Activated CD4-positive, CD25-positive, alpha-beta regulatory T cell (primary cell): ENCODE data around the gene CORO1C.
A peak's percentile ranks its signal among the peaks of the same experiment; 100 is the strongest.
"Not testable (repeated sequence)": the region's sequence is repeated elsewhere in the genome, so short reads cannot be mapped to it uniquely, and the experiment has no call there.

ENCODE experiments used
- DNase-seq, 4 experiments: peaks; one replicate each; lab custom pipeline; 2025; lab: John Stamatoyannopoulos, UW

The CORO1C gene

DNA sequence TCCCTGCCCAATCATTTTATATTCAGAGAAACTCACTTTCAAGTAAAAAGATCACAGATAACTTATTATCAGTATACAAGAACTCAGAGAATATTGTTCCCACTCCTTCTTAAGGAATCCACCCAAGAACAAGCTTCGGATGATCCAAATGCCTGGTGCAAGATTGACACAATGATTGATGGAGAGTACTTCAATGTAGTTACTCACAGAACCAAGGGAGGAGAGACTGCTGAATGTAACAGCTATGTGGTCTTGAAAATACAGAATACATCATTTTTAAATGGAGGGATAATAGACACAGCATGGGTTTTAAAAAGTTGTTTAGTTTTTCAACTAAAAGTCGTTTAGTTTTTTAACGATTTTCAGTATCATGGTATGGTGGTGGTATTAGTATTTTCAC, 59.3 kb downstream of the CORO1C start:
- no peak for DNase-seq

DNA sequence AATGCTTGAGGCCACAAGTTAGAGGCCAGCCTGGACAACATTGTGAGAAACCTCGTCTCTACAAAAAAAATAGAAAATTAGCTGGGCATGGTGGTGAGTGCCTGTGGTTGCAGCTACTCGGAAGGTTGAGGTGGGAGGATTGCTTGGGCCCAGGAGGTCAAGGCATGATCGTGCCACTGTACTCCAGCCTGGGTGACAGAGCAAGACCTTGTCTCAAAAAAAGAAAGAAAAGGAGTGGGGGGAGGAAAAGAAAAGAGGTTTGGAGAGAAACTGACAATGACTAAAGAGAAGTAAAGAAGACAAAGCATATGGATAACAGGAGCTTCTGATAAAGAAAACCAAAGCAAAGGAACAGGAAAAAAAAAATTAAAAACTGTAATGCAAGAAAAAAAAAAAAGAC, 60.2 kb downstream of the CORO1C start:
- no peak for DNase-seq

DNA sequence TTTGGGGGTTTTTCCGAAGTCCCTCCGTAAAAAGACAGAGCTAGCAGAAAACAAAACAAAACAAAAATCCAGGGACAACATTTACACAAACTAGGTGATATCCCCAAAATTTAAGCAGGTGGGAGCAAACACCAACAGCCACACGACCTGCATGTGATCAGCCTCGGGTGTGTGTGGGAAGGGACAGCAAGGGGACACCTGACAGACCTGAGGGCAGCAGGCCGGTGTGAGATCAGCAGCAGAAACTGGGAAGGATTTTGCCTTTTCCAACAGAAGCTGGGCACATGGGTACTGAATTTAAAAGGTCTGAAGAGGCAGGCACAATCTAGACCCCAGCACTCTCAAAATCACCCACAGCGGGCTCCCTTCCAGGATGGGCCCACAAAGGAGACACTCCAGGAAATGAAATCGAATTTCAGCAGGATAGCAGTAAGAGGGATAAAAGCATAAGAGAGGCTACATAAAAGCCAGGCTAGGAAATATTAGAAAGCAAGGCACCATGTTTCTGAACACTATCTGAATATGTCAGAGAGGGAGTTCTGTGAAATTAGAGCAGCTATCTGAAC, 61.2 kb downstream of the CORO1C start:
- DNase-seq: no peak

DNA sequence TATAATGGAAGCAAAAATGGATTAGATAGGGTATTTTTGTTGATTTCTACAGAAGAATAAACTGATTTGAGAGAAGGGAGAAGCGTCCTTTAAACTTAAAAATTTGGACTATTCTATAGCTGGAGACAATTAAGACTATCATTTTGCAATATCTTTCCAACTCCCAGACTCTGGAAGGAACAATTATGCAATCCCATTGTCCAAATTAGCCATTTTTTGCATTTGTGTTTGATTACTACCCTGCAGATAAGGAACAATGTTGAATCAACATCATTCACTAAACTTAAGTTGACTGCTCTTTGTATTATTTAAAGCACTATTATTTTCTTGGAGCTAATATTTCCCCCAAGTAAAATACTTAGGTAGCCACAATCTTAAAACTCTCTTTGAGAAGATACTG, 62.8 kb downstream of the CORO1C start:
- DNase-seq: no peak

DNA sequence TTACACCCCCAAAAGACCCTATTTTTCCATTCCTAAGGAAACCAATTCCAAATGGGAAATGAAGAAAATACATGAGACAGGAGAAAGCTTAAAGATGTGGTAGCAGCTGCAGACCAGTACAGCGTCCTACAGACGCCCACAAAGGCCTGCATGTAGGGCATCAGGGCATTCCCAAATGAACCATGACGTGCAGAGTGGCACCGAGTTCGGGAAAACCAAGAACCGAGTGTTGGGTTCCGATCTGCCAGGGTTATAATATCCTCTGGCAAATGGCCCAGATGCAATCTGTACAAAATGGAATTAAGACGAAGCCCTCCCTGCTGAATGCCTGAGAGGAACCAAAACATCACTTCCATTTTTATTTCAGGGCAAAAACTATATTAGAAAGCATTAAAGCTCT, 63.3 kb downstream of the CORO1C start:
- DNase-seq: no peak

DNA sequence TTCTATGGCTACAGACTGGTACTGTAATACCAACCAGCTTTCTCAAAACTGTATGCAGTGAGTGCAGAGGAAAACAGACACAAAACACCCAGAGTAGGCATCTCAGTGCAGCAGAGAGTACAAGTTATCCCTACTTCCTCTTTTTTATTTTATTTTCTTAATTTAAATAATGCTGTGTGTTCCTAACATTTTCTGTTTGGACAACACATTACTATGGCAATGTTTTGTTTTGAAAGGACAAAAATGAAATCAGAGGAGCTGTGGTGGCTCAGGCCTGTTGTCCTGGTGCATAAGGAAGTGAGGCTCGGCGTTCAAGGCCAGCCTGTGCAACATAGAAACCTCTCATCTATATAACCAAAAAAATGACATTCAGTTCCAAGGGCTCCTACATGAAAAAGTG, 64.0 kb downstream of the CORO1C start:
- no peak for DNase-seq

DNA sequence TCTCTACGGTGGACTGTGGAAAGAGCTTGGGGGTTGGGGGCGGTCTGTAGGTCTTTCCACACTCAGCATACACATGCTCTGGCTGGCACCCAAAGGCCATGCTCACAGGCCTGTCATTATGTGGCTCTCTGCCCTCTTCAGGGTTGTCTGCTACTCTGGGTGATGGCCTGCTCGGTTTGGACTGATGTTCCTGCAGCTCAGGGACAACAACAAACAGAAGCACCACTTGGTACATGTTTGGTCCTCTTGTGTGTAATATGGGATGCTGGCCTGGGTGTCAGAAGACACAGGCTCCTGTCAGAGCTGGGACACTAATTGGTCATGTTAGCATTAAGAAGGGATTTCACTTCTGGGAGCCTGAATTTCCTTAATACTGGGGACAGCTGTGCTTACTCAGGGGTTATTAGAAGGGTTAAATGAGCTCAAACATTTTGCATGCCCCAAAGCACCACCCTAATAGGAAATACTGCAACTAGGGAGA, 64.9 kb downstream of the CORO1C start:
- DNase-seq: no peak

DNA sequence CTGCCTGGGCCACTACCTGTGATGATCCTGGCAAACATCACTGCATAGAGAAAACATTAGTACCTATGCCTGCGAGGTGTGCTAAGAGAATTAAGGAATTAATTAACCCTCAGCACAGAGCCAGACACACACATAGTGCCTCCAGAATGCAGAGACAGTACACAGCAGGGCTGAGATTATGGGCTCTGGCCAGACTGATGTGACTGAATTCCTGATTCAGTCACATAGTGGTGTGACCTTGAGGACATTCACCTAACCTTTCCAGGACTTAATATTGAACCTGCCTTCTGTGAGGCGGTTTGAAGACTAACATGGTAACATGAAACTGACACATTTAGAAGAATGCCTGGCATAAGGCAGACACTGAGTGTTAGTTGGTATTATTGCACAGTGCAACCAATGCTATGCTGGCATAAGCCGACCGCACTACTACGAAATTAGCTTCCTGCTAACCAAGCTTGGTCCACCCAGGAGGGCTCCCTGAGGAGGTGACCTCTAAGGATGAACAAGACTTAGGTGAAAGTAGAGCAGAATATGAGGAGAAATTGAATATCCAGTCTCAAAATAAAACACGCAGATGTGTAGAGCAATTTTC, 65.6 kb downstream of the CORO1C start:
- no peak for DNase-seq

DNA sequence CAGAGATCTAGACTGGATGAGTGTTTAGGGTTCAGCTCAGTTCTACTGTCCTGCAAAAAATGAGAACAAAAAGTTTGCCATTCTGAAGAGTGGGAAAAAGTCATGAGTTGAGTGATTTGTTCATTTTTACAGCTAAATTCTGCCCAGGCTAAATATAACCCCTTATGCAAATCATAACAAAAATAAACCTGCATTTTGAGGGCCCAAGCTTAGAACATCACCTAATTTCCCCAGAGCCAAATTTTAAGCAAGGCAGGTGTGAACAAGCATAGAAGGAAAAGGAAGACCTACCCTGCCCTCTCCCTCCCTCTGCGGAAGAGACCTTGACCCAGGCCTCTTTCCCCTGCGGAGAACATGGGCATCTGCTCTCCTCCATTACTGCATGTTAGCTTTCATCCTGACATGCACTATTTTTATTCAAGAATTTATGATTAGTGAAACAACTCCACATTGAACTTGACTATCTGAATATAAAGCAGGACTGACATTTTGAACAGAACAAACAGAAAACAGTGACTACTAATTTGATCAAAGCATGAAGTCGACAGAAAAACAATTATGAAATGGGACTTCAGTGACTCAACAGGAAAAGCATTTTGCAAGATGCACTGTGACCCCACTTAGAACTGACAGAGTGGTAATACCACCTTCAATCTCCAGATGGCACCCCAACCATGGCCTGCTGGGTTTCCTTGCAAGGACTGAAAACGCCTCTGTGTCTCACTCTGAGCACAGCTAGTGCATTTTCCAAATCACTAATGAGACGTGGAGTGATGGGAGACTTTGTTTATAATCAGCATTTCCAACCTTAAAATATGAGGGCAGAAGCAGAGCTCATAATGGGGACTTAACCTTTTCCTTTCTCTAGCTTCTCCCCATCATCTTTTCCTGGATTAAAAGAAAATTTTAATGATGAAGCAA, 66.7 kb downstream of the CORO1C start:
- peak; percentile 51 to 72 (median 62) for DNase-seq

DNA sequence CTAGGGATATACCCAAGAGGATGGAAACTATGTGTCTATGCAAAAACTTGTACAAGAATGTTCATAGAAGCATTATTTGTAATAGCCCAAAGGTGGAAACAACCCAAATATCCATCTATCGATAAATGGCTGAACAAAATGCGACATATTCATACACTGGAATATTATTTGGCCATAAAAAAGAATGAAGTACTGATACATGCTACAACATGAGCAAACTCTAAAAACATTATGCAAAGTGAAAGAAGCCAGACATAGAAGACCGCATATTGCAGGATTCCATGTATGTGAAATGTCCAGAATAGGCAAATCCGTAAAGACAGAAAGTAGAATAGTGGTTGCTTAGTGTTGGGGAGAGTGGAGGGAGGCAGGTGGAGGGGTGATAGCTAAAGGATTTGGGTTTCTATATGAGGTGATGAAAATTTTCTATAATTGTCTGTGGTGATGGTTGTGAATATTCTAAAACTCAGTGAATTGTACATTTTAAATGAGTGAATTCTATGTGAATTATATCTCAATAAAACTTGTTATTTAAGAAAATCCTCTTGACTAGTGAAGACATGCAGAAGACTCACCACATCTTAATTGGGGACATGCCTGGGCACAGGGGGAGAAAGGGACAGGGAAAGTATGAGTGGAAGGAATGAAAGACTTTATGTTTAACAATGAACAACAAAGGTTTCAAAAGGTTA, 67.8 kb downstream of the CORO1C start:
- DNase-seq: no peak

DNA sequence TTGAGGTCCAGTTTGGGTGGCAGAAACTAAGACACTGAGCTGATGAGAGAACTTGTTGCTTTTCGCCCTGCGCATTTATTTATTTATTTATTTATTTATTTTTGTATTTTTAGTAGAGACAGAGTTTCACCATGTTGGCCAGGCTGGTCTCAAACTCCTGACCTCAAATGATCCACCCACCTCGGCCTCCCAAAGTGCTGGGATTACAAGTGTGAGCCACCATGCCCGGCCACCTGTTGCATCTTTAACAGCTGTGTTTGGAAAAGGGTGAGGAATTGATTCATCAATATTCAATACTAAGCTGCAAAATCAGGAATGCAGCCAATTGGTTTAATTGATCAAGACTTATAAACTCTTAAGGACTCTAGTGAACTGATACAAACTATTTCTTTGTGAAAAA, 73.2 kb downstream of the CORO1C start:
- DNase-seq: not testable (repeated sequence)

DNA sequence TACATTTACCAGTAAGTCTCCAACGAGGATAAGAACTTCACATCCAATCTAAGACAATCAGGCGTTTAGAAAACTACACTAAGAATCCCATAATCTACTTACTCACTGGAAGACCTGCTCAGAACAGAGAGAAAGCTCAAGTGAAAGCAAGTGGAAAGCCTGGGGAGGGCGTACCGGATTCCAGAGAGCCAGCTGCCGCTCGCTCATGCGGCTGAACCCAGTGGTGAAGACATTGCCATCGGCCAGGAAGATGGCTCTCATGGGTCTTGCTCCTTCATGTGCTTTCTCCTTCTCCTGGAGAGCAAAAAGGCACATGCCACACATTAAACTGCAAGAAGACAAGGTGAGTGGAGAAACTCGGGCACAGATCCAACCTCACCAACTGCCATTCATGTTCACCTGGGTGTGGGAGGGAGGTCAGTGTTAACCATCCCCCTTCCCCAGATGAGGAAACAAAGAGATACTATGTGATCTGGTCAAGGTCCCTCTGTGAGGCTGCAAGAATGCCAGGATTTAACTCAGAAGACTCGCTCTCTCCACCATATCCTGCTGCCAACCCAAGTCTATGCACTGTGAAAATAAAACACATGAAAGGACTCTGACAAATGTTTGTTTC, 74.1 kb downstream of the CORO1C start:
- no peak for DNase-seq

DNA sequence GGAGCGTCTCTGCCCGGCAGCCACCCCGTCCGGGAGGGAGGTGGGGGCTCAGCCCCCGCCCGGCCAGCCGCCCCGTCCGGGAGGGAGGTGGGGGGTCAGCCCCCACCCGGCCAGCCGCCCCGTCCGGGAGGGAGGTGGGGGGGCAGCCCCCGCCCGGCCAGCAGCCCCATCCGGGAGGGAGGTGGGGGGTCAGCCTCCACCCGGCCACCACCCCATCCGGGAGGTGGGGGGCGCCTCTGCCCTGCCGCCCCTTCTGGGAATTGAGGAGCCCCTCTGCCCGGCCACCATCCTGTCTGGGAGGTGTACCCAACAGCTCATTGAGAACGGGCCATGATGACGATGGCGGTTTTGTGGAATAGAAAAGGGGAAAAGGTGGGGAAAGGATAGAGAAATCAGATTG, 75.1 kb downstream of the CORO1C start:
- not testable (repeated sequence) for DNase-seq

DNA sequence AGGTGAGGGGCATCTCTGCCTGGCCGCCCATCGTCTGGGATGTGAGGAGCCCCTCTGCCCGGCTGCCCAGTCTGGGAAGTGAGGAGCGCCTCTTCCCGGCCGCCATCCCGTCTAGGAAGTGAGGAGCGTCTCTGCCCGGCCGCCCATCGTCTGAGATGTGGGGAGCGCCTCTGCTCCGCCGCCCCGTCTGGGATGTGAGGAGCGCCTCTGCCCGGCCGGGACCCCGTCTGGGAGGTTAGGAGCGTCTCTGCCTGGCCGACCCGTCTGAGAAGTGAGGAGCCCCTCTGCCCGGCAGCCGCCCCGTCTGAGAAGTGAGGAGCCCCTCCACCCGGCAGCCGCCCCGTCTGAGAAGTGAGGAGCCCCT, 75.5 kb downstream of the CORO1C start:
- DNase-seq: not testable (repeated sequence)

DNA sequence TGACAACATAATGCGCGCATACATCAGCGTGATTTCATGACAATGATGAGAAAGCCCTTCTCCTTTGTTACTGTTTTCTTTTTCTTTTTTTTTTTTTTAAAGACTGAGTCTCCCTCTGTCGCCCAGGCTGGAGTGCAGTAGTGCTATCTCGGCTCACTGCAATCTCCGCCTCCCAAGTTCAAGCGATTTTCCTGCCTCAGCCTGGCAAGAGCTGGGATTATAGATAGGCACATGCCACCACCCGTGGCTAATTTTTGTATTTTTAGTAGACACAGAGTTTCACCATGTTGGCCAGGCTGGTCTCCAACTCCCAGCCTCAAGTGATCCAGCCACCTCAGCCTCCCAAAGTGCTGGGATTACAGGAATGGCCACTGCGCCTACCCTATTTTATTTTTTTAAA, 76.7 kb downstream of the CORO1C start:
- not testable (repeated sequence) for DNase-seq

DNA sequence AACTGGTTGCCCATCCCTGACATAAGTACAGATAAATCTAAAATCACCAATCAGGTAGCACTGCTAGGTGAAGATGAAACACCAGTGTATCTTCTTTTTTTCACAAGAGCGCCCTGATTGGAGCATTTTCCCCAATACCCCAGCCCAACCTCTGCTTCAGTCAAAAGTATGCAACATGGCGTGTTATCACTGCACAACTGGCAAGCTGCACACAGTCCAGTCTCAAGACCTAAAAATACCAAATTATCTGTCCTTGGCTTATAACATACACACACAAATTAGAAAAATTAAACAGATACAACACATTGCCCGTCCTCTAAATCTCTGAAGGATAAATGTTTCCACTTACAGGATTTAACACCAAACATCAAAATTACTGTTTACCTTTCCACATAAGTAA, 77.4 kb downstream of the CORO1C start:
- no peak for DNase-seq

DNA sequence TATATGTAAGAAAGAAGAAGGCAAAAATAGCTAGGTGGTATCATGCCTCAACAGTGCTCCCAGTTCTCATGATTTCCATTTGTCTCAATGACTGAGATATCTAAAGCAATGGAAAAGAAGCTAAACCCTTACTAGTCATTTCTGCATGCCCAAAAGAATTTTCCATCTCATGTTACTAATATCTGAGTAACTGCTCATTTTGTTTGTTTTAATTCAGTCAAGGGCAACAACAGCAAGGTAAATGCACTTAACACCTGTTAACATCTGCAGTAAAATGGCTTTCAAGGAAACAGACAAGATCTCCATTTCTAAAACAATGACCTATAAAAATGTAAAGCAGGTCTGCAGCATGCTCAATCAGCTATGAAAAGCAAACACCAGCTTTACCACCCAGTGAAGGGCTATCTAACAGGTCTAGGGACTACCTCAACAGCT, 78.2 kb downstream of the CORO1C start:
- no peak for DNase-seq

DNA sequence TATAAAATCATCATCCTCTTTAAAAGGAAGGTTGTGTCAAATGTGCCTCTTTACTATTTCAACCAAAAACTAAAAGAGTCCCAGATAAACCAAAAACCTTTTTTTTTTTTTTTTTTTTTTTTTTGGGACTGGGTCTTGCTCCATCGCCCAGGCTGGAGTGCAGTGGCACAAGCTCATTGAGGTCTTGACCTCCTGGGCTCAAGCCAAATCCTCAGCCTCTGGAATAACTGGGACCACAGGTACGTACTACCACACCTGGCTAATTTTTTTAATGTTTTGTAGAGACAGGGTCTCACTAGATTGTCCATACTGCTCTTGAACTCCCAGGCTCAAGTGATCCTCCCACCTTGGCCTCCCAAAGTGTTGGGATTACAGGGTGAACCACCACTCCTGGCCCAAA, 81.2 kb downstream of the CORO1C start:
- DNase-seq: no peak

DNA sequence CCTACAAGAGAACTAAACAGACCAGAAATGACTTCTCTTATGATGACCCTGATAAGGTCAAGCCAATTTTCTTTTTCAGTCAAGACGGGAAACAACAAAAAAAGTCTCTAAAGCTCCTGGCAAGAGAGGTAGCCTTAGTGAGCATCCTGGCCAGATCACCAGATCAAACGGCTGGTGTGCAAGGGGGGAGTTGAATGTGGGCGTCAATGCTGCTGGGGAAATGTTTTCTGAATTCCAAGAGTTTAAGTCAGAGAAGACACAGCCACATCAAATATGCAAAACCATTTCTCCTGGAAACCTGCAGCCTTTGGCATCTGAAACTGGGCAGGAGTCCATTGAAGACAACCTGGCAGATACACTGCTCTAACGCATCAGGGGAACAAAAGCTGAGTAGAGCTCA, 81.6 kb downstream of the CORO1C start:
- no peak for DNase-seq

DNA sequence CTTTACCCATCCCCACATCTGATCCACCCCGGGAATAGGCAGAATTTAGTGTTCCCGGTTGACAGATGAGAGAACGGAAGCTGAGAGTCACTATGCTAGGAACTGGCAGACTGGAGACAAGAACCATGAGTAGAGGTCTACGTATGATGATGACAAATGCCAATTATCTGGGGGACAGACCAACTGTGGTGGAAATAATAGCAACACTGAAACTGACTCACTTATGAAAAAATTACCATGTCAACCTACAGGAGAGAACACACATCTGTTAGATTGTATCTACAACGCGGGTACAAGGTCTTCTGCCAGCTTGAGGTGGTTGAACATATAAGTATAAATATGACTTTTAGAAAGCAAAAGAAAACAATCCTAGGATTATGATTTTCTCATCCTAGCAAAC, 82.2 kb downstream of the CORO1C start:
- DNase-seq: no peak

DNA sequence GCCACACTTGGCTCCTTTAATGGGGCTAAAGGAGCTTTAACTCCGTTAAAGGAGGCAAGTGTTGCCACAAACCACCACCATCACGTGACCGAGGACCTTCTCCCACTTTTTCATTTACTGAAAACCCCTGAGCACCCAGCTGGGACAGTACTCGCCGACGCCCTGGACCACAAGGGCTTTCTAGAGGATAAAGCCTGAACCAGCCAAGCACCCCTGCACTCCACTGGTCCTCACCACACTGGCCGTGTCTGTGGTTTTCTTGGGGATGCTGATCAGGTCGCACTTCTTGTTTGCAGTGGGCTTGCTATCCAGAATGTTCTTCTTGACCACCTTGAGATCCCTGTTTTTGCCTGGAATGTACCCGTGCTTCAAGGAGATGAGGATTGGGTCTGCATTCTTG, 82.9 kb downstream of the CORO1C start:
- no peak for DNase-seq
